Measurements from ENCODE around the gene SREBF2. TPM values are rescaled to one million over a fixed set of nuclear protein-coding genes. Genes with fewer than 3 reads are reported as not detected.

The SREBF2 gene
- total RNA-seq, 1 donor from 2014 or later: 61.1 TPM

DNA sequence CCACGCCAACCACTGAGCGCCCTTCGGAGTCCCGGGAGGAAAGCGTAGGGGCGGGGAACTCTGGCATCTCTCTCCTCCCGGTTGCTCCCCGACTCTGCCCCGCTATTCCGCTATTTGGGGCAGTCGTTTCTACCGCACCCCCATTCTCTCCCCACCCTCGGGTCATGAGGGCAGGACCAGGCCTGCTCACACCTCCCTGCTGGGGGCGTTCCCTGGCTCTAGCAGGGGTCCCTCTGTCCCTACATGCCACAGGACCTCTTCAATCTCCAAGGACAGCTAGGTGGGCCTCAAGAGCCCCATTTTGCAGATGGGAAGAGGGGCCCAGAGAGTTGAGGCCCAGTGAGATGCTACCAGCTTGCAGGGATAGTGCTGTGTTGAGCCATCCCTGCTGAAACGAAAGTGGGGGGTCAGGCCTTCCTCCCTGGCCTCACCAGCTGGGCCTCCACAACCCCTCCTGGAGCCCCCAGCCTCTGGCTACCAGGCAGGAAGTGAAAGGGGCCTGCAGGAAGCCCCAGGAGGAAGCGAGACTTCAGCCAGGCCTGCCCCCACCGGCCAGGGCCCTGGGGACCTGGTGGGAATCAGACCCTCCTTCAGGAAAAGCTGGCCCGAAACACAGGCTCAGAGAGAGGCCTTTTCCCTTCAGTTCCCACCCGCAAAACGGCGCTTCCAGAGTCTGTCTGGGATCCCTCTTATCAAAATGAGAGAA lies 87.5 kb downstream of the SREBF2 start:
- no peak overlapping the region for H3K4me3 ChIP-seq (ENCODE audit: low read depth, low read length)
- TF ChIP-seq, protein P1, sequence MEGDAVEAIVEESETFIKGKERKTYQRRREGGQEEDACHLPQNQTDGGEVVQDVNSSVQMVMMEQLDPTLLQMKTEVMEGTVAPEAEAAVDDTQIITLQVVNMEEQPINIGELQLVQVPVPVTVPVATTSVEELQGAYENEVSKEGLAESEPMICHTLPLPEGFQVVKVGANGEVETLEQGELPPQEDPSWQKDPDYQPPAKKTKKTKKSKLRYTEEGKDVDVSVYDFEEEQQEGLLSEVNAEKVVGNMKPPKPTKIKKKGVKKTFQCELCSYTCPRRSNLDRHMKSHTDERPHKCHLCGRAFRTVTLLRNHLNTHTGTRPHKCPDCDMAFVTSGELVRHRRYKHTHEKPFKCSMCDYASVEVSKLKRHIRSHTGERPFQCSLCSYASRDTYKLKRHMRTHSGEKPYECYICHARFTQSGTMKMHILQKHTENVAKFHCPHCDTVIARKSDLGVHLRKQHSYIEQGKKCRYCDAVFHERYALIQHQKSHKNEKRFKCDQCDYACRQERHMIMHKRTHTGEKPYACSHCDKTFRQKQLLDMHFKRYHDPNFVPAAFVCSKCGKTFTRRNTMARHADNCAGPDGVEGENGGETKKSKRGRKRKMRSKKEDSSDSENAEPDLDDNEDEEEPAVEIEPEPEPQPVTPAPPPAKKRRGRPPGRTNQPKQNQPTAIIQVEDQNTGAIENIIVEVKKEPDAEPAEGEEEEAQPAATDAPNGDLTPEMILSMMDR (conservative IDR thresholded peaks at IDR 0.05; ENCODE audit: low read depth, low read length): no peak

DNA sequence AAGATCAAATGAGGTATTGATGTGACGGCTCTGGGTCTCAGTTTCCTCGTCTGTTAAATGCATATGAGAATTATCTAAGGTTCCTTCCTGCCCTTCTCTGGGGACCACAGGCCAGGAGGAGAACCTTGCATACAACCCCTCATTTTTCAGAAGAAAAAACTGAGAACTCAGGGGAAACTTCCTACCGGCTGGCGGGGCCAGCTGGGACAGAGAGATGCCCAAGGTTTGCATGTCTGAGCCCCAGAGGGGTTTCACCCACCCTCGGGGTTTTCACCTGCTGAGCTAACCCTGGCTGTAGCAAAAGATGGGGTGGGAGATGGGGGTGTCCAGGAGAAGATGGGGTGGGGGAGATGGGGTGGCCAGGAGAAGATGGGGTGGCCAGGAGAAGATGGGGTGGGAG lies 89.4 kb downstream of the SREBF2 start:
- no peak overlapping the region for H3K4me3 ChIP-seq (ENCODE audit: low read depth, low read length)
- TF ChIP-seq, protein P1 (conservative IDR thresholded peaks at IDR 0.05; ENCODE audit: low read depth, low read length): no peak

More for the DNA sequence above, 87.5 kb downstream of the SREBF2 start:
- no peak for DNase-seq (ENCODE audit: low read depth)

DNA sequence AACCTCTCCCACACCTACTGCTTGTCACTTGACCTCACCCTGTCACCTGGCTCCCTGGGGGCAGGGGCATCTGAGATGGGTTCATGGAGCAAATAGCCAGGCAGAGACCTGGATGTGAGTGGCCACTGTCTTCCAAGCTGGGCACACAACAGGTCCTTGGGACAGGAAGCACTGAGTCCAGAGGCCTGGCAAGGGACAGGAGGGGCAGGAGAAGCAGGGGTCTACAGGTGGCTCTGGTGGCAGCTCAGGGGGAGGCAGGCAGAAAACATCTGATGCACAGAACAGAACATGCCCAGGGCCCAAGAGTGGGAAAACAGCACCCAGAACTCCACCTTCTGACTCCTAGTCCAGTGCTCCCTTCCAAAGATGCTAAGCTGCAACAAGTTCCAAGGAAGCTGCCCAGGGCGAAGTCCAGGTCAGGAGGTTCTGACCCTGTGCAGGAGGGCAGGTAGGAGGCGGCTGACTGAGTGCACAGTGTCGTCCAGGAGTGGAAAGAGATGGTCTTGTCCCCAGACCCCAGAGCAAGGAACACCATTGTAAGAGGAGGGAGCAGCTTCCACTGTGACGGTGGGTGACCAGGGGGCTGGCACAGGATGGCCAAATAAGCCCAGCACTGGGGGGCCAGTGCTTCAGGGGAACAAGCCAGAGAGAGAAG lies 90.2 kb downstream of the SREBF2 start:
- H3K4me3 ChIP-seq (ENCODE audit: low read depth, low read length): no peak overlapping the region
- TF ChIP-seq, protein P1 (conservative IDR thresholded peaks at IDR 0.05; ENCODE audit: low read depth, low read length): no peak
- DNase-seq (ENCODE audit: low read depth): no peak

More for the DNA sequence above, 89.4 kb downstream of the SREBF2 start:
- DNase-seq (ENCODE audit: low read depth): no peak

DNA sequence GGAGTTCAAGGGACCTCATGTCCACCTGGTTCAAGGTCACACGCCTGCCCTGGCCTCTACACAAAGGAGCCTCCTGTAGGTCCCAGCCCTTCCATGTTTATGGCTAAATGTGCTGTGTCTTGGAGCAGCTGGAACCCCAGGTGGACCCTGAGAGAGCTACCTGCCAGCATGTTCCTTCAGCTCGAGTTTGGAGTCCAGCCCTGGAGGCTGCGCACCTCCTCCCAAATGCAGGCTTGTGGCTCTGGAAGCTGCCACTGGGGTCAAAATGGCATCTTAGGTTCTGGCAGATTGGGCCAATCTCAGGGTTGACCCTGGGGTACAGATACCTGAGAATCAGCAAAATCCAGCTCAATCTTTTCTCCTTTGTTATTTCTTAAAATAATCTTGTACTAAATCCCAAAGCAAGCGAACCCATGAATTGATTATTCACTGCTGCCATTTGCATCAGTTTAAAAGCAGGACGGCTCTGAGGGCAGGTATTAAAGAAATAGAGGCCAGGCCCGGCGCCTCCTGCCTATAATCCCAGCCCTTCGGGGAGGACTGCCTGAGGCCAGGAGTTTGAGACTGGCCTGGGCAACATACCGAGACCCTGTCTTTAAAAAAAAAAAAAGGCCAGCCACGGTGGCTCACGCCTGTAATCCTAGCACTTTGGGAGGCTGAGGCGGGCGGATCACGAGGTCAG lies 90.8 kb downstream of the SREBF2 start:
- no peak for DNase-seq (ENCODE audit: low read depth)
- H3K4me3 ChIP-seq (ENCODE audit: low read depth, low read length): no peak overlapping the region
- TF ChIP-seq, protein P1 (conservative IDR thresholded peaks at IDR 0.05; ENCODE audit: low read depth, low read length): no peak

DNA sequence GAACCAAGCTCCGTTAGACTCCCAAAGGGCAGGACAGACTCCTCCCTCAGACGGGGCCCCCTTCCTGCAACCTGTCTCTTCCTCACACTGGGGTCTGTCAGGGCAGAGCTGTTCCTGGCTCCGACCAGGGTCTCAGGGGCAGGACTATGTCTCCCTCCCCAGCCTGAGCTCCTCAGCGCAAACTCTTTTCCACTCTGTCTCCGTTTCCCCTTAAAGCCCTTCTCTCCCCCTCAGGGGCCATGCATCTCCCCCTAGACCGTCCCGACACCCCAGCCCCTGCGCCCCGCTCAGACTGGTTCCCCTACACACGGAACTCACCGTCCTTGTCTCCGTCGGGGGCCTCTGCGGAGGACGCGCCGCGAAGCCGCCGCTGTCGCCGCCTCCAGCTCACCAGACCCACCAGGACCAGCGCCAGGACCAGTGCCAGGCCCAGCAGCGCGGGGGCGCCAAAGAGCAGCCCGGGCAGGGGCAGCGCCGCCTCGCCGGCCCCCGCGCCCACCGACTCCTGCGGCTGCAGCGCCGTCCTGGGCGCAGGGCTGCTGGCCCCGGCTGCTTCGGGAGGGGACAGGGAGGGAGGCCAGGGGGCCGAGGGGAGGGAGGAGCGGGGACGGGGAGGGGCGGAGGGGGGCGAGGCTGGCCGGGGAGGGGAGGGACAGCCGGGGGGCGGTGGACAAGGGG lies 93.0 kb downstream of the SREBF2 start:
- TF ChIP-seq, protein P1 (conservative IDR thresholded peaks at IDR 0.05; ENCODE audit: low read depth, low read length): peak; percentile 59
- no peak for DNase-seq (ENCODE audit: low read depth)
- H3K4me3 ChIP-seq (ENCODE audit: low read depth, low read length): peak overlapping the region; percentile 31

DNA sequence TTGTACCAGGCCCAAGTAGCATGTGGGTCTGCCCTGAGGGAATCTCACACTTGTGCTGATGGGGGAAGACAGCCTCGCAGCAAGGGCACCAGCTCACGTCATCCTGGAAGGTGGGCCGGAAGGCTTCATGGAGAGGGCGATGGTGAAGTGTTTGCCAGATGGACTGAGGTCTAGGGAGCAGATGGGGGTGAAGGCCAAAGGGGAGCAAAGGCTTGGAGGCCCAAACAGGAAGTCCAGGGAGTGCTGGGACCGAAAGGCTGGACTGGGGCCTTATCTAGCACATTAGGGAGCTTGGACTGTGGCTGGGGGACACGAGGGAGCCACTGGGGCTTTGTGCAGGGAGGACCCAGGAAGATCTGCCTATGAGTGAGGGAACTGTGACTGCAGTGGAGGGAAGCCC lies 94.9 kb downstream of the SREBF2 start:
- no peak overlapping the region for H3K4me3 ChIP-seq (ENCODE audit: low read depth, low read length)
- TF ChIP-seq, protein P1 (conservative IDR thresholded peaks at IDR 0.05; ENCODE audit: low read depth, low read length): no peak
- DNase-seq (ENCODE audit: low read depth): no peak

All from epithelial cell of proximal tubule (primary cell).